ENCODE results near the gene BLOC1S1. TPM values are rescaled to one million over a fixed set of nuclear protein-coding genes. Genes with fewer than 3 reads are reported as not detected.
A peak's percentile ranks its signal among the peaks of the same experiment; 100 is the strongest.

BLOC1S1 gene
- polyA plus RNA-seq, 2 of the 4 experiments (the other 2 are of a cell fraction): 112 to 138 TPM

GRCh38 chr12:55681142-55682077 is 34.4 kb upstream of the BLOC1S1 start:
- DNase-seq (ENCODE audit: low read depth in 1 of 2, low spot score in 1 of 2) (peak; percentile 90 to 92), ATAC-seq (peak; percentile 93 to 96), FAIRE-seq (no peak)
- peak overlapping the region; percentile 52 for H3K4me3 ChIP-seq
- ChIA-PET POLR2A (interaction anchor here (1.0 to 1.3 kb wide), 6 partner anchors 25 to 48 kb away, joined by 3 to 11 read pairs (median 4); partner anchors contain the start of genes BLOC1S1 and CD63), CTCF (interaction anchor here (0.7 to 4.2 kb wide), 23 partner anchors 8 to 486 kb away, joined by 3 to 59 read pairs (median 5); partner anchors contain the start of genes BLOC1S1, OR10P1 and RDH5)
- peaks cover 14% of the 10 kb centered on the region; the same call in 2 of the 3 replicates for H3K4me1 ChIP-seq
- TF ChIP-seq MAFK (IDR thresholded peaks at IDR 0.05; ENCODE audit: partially characterized antibody) (peak; percentile 15), TFCP2L1 (CRISPR knock-in tag; IDR thresholded peaks at IDR 0.05) (no peak), MAX (IDR thresholded peaks at IDR 0.05) (peak; percentile 61), REST (IDR thresholded peaks at IDR 0.05) (no peak), ZSCAN20 (CRISPR knock-in tag; IDR thresholded peaks at IDR 0.05) (no peak), RAD21 (conservative IDR thresholded peaks at IDR 0.05 in 1 of 2, IDR thresholded peaks at IDR 0.05 in 1 of 2) (peak in 1 of 2 experiments; percentile 47; a peak in 3 of 5 replicates), SMC3 (IDR thresholded peaks at IDR 0.05) (peak; percentile 50; the same call in 2 of the 3 replicates), MYC (IDR thresholded peaks at IDR 0.05; ENCODE audit: borderline replicate concordance, low read length) (no peak), POLR2A (IDR thresholded peaks at IDR 0.05; ENCODE audit: low read length) (peak; percentile 86), BCL3 (IDR thresholded peaks at IDR 0.05) (peak; percentile 52; the same call in 1 of the 3 replicates), JUN (IDR thresholded peaks at IDR 0.05) (0 out of 5 replicates have a peak, but pooled peaks of 1 of the 2 experiments have one; percentile 9)
- TF ChIP-seq, protein P1, sequence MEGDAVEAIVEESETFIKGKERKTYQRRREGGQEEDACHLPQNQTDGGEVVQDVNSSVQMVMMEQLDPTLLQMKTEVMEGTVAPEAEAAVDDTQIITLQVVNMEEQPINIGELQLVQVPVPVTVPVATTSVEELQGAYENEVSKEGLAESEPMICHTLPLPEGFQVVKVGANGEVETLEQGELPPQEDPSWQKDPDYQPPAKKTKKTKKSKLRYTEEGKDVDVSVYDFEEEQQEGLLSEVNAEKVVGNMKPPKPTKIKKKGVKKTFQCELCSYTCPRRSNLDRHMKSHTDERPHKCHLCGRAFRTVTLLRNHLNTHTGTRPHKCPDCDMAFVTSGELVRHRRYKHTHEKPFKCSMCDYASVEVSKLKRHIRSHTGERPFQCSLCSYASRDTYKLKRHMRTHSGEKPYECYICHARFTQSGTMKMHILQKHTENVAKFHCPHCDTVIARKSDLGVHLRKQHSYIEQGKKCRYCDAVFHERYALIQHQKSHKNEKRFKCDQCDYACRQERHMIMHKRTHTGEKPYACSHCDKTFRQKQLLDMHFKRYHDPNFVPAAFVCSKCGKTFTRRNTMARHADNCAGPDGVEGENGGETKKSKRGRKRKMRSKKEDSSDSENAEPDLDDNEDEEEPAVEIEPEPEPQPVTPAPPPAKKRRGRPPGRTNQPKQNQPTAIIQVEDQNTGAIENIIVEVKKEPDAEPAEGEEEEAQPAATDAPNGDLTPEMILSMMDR (IDR thresholded peaks at IDR 0.05): peak; percentile 71
- WGBS (ENCODE audit: missing lambda C conversion rate): 4% methylated on average over 17 of the region's 17 CpGs
- H3K27ac ChIP-seq: peak overlapping the region; percentile 66 to 87
- no peaks in the 10 kb centered on the region for H3K9me3 ChIP-seq
- H3K4me2 ChIP-seq: peak overlapping the region; percentile 85

- 28% methylated on average over 11 of the region's 13 CpGs for WGBS (ENCODE audit: missing lambda C conversion rate)
- Histone ChIP-seq H3K27ac (peak overlapping the region; percentile 66 to 87), H3K9me3 (no peaks in the 10 kb centered on the region), H3K4me2 (peak overlapping the region; percentile 85), H3K4me1 (peaks cover 14% of the 10 kb centered on the region; the same call in 2 of the 3 replicates), H3K4me3 (peak overlapping the region; percentile 52)
- TF ChIP-seq RARB (CRISPR knock-in tag; IDR thresholded peaks at IDR 0.05) (no peak), MAFK (IDR thresholded peaks at IDR 0.05; ENCODE audit: partially characterized antibody) (peak; percentile 13)
- ChIA-PET POLR2A (interaction anchor here (1.0 to 1.3 kb wide), 5 partner anchors 26 to 47 kb away, joined by 3 to 11 read pairs (median 5); partner anchors contain the start of genes BLOC1S1 and CD63), CTCF (interaction anchor here (0.8 to 4.2 kb wide), 20 partner anchors 9 to 115 kb away, joined by 3 to 59 read pairs (median 5); partner anchors contain the start of genes BLOC1S1, OR10P1 and RDH5)
- ATAC-seq (peak; percentile 48 to 59), FAIRE-seq (no peak), DNase-seq (ENCODE audit: low read depth in 1 of 2, low spot score in 1 of 2) (peak; percentile 23 to 42)
Measured at GRCh38 chr12:55682087-55682796, 33.6 kb upstream of the BLOC1S1 start.

All from A549 (cell line).